ENCODE measurements around the gene BTBD1.
A peak's percentile ranks its signal among the peaks of the same experiment; 100 is the strongest.

BTBD1 gene

DNA sequence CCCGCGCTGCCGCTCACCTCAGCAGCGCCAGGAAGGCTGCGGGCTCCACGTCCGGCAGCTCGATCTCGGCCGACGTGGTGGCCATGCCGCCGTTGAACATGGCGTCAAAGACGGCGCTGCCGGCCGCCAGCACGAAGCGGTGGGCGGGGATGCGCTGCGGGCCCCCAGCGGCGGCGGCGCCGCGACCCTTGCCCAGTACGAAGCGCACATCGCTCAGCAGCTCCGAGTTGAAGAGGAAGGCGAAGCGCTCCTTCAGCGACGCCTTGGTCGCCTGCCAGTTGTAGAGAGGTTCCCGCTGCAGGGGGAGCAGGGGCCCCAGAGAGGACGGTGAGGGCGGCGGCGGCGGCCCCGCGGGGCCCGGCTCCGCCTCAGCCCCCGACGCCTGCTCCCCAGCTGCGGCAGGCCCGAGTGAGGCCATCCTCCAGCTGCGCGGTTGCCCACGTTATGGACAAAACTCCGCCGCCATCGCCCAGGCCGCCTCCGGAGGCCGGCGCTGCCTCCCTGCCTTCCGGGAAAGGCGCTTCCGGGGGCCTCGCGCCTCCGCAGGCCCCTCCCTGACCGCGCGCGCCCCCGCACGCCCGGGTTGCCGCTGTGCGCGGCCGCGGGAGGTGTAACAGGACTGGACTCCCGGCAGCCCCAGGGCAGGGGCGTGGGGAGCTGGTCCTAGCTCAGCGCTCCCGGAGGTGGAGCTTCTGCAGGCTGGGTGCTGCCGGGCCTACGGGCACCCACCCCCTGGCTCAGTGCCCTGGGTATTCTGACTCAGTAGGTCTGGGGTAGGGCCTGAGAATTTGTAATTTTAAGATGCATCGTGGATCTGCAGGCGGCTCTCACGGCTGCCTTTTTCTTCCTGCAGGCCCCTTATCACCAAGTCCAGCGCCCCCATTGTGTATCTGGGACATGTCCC lies at the start of gene BTBD1:
TSS of gene BTBD1 (minus strand) at position 519 of the 904 bp plus-strand sequence. CDS start at position 418, 101 bp downstream.
- peak; percentile 45 for DNase-seq

DNA sequence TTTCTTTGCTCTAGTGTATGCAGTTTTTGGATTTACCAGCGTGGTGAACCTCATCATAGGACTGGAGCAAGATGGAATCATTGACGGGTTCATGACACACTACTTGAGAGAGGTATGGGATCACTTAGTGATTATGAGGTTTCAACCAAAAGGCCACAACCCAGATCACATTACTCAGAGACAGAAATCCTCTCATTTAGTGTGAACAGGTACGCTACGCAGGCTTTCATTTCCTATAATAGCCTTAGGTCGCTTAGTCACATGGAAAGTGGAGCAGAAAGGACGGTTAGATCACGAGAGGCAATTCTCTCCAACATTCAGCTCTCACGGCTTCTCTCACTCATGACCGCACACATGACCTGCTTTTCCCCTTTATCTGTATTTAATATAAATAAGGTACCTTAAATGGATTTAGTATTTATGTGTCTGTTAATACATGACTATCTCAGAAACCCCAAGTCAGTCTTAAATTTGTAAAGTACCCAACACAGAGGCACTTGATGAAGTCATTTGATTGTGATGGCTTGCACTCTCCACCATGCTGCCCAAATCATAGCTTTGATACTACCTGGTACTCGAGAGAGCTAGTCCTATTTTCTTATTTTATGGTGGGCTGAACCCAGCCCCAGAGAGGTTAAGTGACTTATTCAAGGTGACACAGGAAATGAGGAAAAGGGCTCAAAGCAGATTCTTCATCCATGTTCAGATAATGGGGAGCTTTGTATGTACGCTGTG lies 48.9 kb upstream of the BTBD1 start:
- DNase-seq, result no peak

DNA sequence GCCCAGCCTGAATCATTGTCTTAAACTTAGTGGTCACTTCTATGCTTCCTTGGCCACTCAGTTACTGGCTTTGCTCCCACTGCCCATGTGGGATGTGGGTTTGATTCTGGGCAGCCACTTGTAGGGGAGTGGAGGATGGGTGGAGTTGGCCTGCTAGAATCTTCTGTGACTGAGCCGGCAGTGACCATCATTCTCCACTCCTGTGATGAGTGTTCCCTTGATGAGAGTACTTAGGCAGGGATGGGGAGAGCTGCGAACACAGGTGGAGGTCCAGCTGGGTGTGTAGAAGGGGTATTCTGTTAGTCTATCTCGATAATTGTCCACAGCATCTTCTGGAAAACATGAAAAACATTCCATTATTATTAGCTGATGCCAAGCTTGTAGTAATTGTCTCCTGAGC lies 48.4 kb upstream of the BTBD1 start:
- no peak for DNase-seq

DNA sequence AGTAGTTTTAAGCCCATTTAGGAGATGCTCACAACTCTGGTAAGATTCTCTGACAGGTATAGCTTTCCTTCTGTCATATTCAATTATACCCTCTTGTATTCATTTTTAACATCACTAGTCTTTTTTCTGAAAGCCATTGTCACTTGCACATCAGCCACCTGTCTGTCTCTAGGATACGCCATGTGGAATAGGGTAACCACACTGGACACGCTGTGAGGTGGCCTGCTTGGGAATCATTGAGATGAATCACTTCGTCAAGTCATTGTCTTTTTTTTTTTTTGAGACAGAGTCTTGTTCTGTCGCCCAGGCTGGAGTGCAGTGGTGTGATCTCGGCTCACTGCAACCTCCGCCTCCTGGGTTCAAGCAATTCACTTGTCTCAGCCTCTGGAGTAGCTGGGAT lies 47.8 kb upstream of the BTBD1 start:
- DNase-seq, result no peak

DNA sequence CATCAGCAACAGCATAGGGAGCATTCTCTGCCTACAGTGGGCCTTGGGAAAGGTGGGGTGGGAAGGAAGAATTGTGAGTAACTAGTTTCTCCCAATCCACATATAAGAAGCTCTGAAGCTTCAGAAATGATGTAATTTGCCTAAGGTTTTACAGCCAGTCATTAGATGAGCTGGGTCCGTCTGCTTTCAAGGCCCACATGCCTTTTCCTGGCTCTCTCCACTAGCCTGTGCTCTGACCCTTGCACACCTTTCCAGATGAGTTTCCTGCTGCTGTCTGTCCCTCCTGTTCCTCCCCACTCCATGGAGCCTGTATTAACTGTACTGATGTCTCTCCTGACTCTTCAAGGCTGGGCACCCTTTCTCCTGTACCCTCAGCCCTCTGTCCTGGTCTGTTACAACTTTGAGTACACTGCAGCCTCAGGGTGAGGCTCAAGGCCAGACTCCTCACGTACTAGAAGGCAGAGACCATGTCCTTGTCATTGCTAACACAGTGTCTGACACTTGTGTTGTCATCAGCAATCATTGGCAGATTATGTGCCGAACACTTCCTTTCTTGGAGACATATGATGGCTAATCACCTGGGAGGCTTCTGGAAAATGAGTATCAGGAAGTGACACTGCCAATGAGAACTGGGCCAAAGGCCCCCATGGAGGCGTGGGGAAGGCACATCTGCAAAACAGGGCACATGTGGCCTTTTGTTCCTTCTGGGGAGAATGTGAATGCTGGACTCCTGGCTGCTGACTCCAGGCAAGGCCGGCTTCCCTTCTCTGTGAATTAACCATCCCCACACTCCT lies 47.0 kb upstream of the BTBD1 start:
- DNase-seq, result no peak

DNA sequence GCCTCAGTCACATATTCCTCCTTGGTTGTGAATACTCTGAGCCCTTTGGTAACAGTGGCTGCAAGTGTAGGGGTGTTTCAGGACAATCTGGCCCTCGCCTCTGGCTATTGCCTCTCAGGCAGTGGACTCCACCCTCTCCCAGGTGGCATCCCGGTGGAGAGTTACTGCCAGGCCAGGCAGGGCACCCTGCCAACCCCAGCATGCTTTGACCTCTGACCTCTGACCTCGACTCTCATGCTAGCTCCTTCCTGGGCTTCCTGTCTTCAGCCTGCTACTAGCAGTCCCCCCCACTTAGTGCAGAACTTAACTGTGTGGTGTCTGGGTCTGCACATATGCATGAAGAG lies 45.9 kb upstream of the BTBD1 start:
- no peak for DNase-seq

DNA sequence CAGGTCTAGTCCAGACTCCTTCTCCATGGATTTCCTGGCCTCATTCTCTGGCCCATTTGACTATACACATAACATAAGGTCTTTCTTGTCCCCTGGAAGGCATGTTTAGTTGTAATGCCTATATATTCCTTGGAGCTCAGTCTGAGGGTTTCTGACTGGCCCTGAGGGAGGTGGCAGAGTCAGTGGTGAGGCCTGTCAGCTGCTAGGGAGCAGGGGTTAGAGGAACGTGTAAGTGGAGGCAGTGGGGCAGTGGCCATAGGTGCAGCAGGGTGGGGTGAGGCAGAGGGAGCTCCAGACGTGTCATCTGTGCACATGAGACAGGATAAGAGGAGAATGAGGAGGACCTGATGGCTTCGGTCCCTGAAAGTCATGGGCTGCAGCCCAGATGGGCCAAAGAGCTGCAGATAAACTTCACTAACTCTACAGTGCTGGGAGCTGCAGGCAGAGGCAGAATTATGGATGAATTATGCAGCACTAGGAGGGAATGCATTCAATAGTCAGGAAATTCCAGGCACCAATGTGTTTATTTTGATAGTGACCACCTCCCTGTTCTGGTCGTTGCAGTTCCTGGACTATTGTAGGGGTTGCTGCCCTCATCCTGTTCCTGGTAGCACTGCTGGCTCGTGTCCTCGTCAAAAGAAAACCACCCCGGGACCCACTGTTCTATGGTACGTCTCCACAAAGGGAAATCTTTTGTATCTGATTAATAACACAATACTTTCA lies 45.3 kb upstream of the BTBD1 start:
- DNase-seq, result no peak

DNA sequence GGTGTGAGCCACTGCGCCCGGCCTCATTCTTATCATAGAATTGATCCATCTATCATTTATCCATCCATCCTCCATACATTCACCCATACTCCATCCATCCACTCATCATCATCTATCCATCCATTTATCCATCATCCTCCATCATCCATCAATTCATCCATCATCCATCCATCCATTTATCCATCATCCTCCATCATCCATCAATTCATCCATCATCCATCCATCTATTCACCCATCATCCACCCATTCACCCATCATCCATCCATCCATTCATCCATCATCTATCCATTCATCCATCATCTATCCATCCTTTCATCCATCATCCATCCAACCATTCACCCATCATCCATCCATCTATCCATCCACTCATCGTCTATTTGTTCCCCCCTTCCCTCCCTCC lies 44.1 kb upstream of the BTBD1 start:
- DNase-seq, result no peak

DNA sequence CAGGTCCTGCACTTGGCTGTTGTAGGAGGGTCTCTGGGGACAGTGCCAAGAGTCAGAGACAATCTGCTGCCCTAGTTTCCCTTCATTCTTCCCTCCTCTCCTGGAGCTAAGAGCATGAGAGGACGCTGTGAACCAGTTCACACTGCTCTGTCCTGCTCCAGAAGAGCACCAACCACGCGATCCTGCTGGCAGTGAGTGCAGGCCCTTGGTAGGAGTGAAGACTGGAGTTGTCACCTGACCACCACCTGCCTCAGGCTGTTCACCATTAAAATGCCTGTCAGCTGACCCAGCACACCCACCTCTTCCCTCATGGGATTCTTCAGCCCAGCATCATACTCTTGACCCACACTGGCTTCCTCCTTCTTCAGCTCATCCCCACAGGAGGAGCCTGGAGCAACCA lies 43.3 kb upstream of the BTBD1 start:
- no peak for DNase-seq

DNA sequence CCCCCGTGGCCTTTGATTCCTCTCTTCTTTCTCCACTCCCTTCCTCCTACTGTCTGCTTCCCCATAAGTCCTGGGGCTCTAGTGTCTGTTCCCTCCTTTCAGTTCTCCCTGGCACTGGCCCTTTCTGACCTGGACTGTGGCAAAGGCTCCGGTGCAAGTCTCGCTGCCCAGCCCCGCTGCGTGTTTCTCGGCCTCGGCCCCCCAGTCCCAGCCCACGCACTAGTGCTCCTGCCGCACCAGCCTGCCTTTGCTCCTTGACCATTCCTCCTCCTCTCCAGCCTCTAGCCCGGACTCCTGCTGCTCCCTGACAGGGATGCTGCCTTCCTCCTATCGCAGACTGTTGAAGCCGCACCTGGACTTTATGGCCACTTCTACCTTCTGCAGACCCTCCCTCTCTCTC lies 42.5 kb upstream of the BTBD1 start:
- no peak for DNase-seq

DNA sequence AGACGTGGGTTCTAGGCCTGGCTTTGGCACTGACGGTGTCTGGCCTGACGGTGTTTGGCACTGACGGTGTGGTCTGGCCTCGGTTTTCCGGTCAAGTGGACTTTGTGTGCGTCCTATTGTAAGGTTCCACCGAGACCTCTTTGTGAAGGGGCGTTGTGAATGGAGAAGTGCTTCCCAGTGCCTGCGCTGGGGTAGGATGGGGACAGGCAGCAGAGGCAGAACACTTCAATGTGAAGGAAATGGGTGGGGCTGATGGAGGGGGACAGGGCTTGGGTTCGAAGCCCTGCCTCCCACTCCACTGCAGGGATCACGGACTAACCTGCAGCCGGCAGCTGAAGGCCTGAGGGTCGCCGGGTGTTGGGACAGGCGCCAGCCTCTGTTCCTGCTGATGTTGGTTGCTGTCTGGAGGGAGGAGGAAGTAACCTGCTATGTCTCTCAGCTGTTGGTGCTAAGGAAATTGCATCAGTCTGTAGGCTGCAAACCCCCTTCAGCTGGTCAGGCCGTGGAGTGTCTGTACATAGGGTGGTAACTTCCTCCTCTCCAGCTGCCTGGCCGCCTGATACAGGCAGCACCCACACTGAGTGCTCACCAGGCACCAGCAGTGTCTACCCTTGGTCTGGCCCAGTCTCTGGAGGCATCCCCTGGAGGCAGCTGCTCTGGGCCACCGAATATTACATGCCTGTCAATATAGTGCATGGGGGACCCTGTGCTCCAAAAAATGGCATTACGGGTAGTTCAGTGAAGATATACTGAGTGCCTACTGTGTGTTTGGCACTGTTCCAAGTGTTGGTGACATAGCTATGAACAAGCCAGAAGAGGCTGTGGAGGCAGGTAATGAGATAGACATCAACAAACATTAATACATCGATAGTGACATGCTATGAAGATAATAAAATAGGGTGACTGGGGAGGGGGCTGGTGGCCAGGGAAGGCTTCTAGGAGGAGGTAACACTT lies 41.5 kb upstream of the BTBD1 start:
- no peak for DNase-seq

DNA sequence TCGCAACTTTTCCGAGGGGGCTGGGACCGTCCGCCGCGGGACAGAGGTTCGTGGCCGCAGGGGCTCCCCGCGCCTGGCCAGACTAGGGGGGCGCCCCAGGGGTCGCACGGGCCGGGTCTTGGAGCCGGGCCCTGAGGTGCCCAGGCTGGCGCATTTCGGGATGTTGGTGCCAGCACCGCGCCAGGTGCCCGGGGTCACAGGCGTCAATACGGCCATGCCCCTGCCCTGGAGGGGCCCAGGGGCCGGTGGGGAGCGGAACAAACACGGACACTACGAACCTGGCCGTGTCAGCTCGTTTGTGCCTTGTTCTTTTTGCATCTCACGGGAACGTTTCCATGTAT lies 40.8 kb upstream of the BTBD1 start:
- no peak for DNase-seq

DNA sequence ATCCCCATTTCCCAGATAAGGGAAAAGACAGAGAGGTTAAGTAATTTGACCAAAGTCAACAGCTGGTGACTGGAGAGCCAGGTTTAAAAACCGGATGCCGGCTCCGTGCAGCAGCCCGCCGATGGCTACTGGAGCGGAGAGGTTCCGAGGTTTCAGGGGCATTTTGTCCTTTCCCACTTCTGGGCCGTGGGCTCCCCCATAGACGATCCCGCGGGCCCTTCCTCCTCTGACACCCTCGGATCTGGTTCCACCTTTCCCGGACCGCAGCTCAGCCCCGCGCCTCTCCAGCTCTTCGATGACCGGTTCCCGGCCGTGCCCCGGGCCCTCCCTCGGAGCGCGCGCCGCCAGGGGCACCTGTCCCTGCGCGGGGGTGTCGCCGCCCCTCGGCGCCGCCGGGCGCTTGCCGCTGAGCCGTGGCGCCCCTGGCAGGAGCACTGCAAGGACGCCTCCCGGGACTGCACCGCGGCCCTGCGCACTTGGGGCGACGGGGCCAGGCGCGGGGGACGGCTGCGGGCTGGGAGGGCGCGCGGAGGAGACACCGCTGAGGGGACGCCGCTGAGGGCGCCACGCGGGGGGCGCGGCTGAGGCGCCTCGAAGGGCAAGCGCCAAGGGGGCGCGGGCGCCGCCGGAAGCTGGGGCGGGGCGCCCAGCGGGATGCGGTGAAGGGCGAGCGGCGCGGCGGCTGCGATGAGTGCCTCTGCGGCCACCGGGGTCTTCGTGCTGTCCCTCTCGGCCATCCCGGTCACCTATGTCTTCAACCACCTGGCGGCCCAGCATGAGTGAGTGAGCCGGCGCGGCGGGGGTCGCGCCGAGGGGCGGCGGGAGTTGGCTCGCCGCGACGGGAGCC lies 40.2 kb upstream of the BTBD1 start, which contains the start of gene TM6SF1:
TSS of gene TM6SF1 (plus strand) at position 652 of the 847 bp plus-strand sequence. CDS start at position 688, 36 bp downstream.
- no peak for DNase-seq

DNA sequence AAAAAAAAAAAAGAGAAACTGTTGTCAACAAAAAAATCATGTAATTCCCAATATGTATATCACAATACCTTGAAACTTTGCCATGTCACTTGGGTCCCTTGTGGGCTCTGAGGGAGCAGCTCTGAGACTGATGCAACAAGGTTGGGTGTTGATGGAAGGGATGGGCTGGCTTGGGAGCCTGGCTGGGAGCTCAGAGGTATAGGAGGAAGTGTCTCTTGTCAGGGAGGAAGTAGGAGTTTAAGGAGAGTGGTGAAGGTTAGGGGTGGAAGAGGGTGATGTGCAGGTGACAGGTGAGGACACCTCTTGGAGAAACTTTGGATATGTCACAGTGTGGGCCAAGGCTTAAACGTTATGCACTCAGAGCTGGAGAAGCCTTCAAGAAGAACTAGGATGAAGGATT lies 38.4 kb upstream of the BTBD1 start:
- DNase-seq, result no peak

DNA sequence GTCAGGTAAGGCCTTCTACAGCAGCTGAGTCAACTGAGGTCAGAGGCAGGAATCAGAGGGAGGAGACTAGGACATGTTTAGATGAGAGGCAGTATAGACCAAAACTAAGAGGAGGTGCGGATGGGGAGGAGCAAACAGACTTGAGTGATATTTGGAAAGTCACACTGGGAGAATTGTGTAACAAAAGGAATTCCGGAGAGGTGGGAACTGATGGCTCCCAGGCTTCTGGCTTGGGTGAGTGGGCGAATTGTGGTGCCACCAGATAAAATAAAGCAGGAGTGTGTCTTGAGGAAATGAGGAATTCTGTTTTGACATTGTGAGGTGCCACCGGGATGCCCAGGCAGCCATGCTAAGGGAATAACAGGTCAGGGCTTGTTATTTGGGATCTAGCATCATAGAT lies 37.1 kb upstream of the BTBD1 start:
- no peak for DNase-seq

DNA sequence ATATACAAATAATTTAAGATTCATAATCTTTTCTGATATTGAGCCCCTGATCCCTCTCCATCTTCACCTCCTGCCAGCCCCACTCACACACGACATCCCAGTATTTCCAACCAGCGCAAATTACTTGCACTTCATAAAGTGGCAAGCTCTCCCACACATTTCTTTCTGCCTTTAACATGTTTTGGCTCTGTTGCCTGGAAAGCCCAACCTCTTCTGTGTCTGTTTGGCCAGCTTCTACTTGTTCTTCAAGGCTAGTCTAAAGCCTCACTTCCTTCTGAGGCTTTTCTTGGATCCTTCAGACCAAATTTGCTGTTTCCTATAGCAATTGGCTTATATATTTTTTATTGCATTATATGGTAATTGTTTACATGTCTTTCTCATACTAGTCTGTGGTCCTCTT lies 35.3 kb upstream of the BTBD1 start:
- no peak for DNase-seq

DNA sequence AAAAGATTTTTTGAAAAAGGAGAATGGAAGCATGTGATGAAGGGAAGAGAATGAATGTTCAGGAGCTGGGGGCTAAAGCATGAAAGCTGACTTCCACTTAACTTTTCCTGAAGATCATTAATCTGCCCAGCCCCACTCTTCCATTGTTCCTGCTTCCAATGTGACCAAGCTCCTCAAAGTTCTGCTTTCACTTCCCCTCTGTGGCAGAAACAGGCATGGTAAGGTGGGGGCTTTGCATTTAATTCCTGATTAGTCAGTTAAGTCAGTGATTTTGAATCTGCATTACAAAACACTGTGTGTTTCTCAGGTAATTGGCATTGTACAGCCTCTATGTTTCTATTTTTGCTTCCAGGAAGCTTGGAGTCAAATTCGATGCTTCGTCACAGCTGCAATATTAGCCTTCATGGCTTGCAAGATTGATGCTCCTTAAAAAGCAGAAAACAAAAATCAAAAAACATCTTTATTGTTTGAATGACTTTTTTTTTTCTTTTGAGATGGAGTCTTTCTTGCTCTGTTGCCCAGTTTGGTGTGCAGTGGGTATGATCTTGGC lies 33.1 kb upstream of the BTBD1 start:
- no peak for DNase-seq

DNA sequence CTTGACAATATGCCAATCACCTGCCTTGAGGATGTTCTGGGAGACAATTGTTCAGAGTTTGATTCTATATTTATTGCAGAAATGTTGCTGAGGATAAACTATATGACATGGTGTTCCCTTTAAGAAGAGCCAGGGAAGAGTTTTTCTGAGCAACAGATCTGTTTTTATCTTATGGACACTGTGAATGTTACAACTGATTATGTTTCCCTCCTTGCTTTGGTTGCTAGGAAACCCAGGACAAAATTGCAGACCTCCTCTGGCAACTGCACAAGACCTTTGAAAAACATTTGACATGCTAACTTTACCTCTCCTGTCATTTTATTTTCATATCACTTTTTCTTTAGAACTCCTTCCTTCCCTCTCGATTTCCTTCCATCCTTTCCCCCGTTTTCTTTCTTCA lies 32.2 kb upstream of the BTBD1 start:
- DNase-seq, result no peak

DNA sequence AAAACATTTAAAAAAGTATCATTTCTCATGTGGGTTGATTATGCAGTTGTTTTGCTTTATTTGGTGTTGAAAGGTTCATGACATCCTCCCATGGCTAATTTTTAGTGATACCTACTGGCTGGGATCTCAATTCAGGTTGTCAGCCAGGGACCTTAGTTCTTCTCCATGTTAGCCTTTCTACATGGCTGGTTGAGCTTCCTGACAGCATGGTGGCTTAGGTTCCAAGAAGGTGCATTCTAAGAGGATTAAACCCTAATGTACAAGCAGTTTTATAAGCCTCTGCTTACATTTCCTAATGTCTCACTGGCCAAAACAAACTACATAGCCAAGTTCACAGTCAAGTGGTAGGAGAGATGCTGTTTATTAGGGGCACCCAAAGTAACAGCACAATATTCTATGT lies 31.0 kb upstream of the BTBD1 start:
- no peak for DNase-seq

DNA sequence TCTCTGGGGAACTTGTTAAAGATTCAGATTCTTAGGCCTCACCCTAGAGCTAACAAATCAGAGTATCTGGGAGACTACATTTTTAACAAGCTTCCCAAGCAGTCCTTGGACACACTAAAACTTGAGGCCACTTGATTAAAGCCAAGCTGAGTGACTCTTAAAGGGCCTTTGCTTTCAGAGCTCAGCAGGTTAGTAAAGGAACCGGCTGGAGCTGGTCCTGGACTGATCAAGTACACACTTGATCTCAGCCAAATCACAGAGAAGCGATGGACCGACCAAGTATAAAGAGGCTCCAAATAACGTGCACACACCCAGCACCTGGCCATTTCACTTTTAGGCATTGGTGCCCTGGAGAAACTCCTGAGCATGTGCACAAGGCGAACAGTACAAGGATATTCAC lies 27.5 kb upstream of the BTBD1 start:
- DNase-seq, result no peak
